Activated CD8-positive, alpha-beta memory T cell treated with anti-CD3 and anti-CD28 coated beads, Interleukin-2, amount 10 ng/mL, durations not matched to agents 7 days and 5 days (primary cell): ENCODE data around the gene OSMR. TPM values are rescaled to one million over a fixed set of nuclear protein-coding genes. Genes with fewer than 3 reads are reported as not detected.
A peak's percentile ranks its signal among the peaks of the same experiment; 100 is the strongest.
"Not testable (repeated sequence)": the region's sequence is repeated elsewhere in the genome, so short reads cannot be mapped to it uniquely, and the experiment has no call there.

Experiments
- ATAC-seq: fragments of 150-1000 bp; cut with Tn5 transposase; one replicate; pipeline ENCODE4 v1.10.0; 2021; ENCODE audit warnings: moderate library complexity
- CTCF ChIA-PET: fragments of 350-600 bp; sonication (Branson Sonifier 250); formaldehyde crosslinking; loops from one replicate; lab custom pipeline; 2021; ENCODE audit warnings: antibody characterized with exemption; lab: Charles Lee
- DNase-seq: peaks from one replicate; pipeline ENCODE4 v3.0.0-alpha.2; 2020
- H3K27ac Mint-ChIP-seq: one replicate; pipeline ENCODE4 v1.8.0; 2021; ENCODE audit warnings: mild to moderate bottlenecking, mixed read lengths
- H3K27me3 Mint-ChIP-seq: one replicate; pipeline ENCODE4 v1.8.0; 2021; ENCODE audit warnings: mixed read lengths
- H3K36me3 Mint-ChIP-seq: one replicate; pipeline ENCODE4 v1.8.0; 2021; ENCODE audit warnings: mild to moderate bottlenecking, mixed read lengths
- H3K4me1 Mint-ChIP-seq: one replicate; pipeline ENCODE4 v1.8.0; 2021; ENCODE audit warnings: mixed read lengths
- H3K4me3 Mint-ChIP-seq: one replicate; pipeline ENCODE4 v1.8.0; 2021; ENCODE audit warnings: mild to moderate bottlenecking, moderate library complexity, mixed read lengths
- H3K9me3 Mint-ChIP-seq: one replicate; pipeline ENCODE4 v1.8.0; 2022; ENCODE audit warnings: low read depth, mixed read lengths
- total RNA-seq, 2 experiments: library from RNA; stranded (reverse); gene quantifications; one replicate each; pipeline ENCODE4 v1.2.3, GENCODE V29; 2021

The OSMR gene
- total RNA-seq, 2 experiments from 2014 or later = not detected

- Mint-ChIP-seq H3K27me3 (peaks cover 69% of the 10 kb centered on the region), H3K27ac (no peak overlapping the region), H3K4me3 (no peak overlapping the region), H3K36me3 (peaks cover 1% of the 10 kb centered on the region), H3K4me1 (peaks cover 8% of the 10 kb centered on the region), H3K9me3 (no peaks in the 10 kb centered on the region)
- DNase-seq (no peak), ATAC-seq (no peak)
- CTCF ChIA-PET = no interaction called here
Measured at GRCh38 chr5:38843665-38844064, 2.1 kb upstream of the OSMR start.

GRCh38 chr5:38846379-38847011 is 683 bp downstream of the OSMR start:
- peaks cover 8% of the 10 kb centered on the region for H3K4me1 Mint-ChIP-seq

GRCh38 chr5:38847559-38848347 is 1.9 kb downstream of the OSMR start:
- no peak overlapping the region for H3K27ac Mint-ChIP-seq
- no peak overlapping the region for H3K4me3 Mint-ChIP-seq
- H3K27me3 Mint-ChIP-seq = peaks cover 66% of the 10 kb centered on the region
- peaks cover 2% of the 10 kb centered on the region for H3K9me3 Mint-ChIP-seq
- no peak for ATAC-seq
- peaks cover 1% of the 10 kb centered on the region for H3K36me3 Mint-ChIP-seq
- CTCF ChIA-PET = interaction anchor here (1.3 kb wide), 1 partner anchor 233 kb away, joined by 3 read pairs; no protein-coding TSS in a partner anchor
- H3K4me1 Mint-ChIP-seq = peaks cover 8% of the 10 kb centered on the region
- DNase-seq = no peak

More at GRCh38 chr5:38846379-38847011, 683 bp downstream of the OSMR start:
- peak overlapping the region; percentile 25 for H3K4me3 Mint-ChIP-seq
- H3K36me3 Mint-ChIP-seq = peaks cover 1% of the 10 kb centered on the region
- CTCF ChIA-PET = interaction anchor here (0.7 to 1.1 kb wide), 2 partner anchors 9 to 20 kb away, joined by 3 to 4 read pairs; no protein-coding TSS in a partner anchor
- DNase-seq (no peak), ATAC-seq (no peak)
- peaks cover 66% of the 10 kb centered on the region for H3K27me3 Mint-ChIP-seq
- no peaks in the 10 kb centered on the region for H3K9me3 Mint-ChIP-seq
- no peak overlapping the region for H3K27ac Mint-ChIP-seq

- no peak for ATAC-seq
- no peak for DNase-seq
- H3K27me3 Mint-ChIP-seq = peaks cover 65% of the 10 kb centered on the region
- peaks cover 1% of the 10 kb centered on the region for H3K36me3 Mint-ChIP-seq
- H3K27ac Mint-ChIP-seq = no peak overlapping the region
- no peak overlapping the region for H3K4me3 Mint-ChIP-seq
- peaks cover 8% of the 10 kb centered on the region for H3K4me1 Mint-ChIP-seq
- CTCF ChIA-PET = no interaction called here
- peaks cover 2% of the 10 kb centered on the region for H3K9me3 Mint-ChIP-seq
Measured at GRCh38 chr5:38848637-38849036, 2.8 kb downstream of the OSMR start.

- H3K9me3 Mint-ChIP-seq, H3K27ac Mint-ChIP-seq, CTCF ChIA-PET, DNase-seq, H3K4me3 Mint-ChIP-seq, ATAC-seq, H3K36me3 Mint-ChIP-seq, H3K4me1 Mint-ChIP-seq: not testable (repeated sequence)
- H3K27me3 Mint-ChIP-seq = peaks cover 41% of the 10 kb centered on the region
Measured at GRCh38 chr5:38851640-38852039, 5.8 kb downstream of the OSMR start.

- CTCF ChIA-PET = no interaction called here
- Mint-ChIP-seq H3K9me3 (peaks cover 2% of the 10 kb centered on the region), H3K27ac (no peak overlapping the region), H3K4me3 (no peak overlapping the region), H3K4me1 (no peaks in the 10 kb centered on the region), H3K36me3 (no peaks in the 10 kb centered on the region), H3K27me3 (peaks cover 26% of the 10 kb centered on the region)
- ATAC-seq (no peak), DNase-seq (no peak)
Measured at GRCh38 chr5:38853753-38854470, 8.1 kb downstream of the OSMR start.

GRCh38 chr5:38854907-38855306 is 9.1 kb downstream of the OSMR start:
- ATAC-seq = no peak
- H3K27me3 Mint-ChIP-seq = peaks cover 27% of the 10 kb centered on the region

GRCh38 chr5:38856660-38857059 is 10.8 kb downstream of the OSMR start:
- H3K9me3 Mint-ChIP-seq = peaks cover 2% of the 10 kb centered on the region

More at GRCh38 chr5:38854907-38855306, 9.1 kb downstream of the OSMR start:
- H3K36me3 Mint-ChIP-seq = no peaks in the 10 kb centered on the region
- H3K4me1 Mint-ChIP-seq = no peaks in the 10 kb centered on the region
- H3K9me3 Mint-ChIP-seq = peaks cover 2% of the 10 kb centered on the region
- H3K4me3 Mint-ChIP-seq = no peak overlapping the region
- CTCF ChIA-PET = no interaction called here
- DNase-seq = no peak
- H3K27ac Mint-ChIP-seq = no peak overlapping the region

GRCh38 chr5:38858839-38859238 is 13.0 kb downstream of the OSMR start:
- Mint-ChIP-seq H3K4me1 (no peaks in the 10 kb centered on the region), H3K4me3 (no peak overlapping the region), H3K36me3 (peaks cover 1% of the 10 kb centered on the region), H3K27ac (no peak overlapping the region), H3K27me3 (peaks cover 9% of the 10 kb centered on the region), H3K9me3 (peaks cover 4% of the 10 kb centered on the region)
- no peak for DNase-seq
- CTCF ChIA-PET = no interaction called here
- ATAC-seq = no peak

More at GRCh38 chr5:38856660-38857059, 10.8 kb downstream of the OSMR start:
- no peaks in the 10 kb centered on the region for H3K4me1 Mint-ChIP-seq
- ATAC-seq (no peak), DNase-seq (no peak)
- peaks cover 17% of the 10 kb centered on the region for H3K27me3 Mint-ChIP-seq
- no peak overlapping the region for H3K4me3 Mint-ChIP-seq
- H3K36me3 Mint-ChIP-seq = no peaks in the 10 kb centered on the region
- no peak overlapping the region for H3K27ac Mint-ChIP-seq
- CTCF ChIA-PET = no interaction called here

- DNase-seq, H3K27ac Mint-ChIP-seq, ATAC-seq, H3K36me3 Mint-ChIP-seq, H3K27me3 Mint-ChIP-seq, CTCF ChIA-PET, H3K4me3 Mint-ChIP-seq, H3K4me1 Mint-ChIP-seq: not testable (repeated sequence)
- H3K9me3 Mint-ChIP-seq = peaks cover 10% of the 10 kb centered on the region
Measured at GRCh38 chr5:38861986-38862770, 16.4 kb downstream of the OSMR start.

- Mint-ChIP-seq H3K4me1 (no peaks in the 10 kb centered on the region), H3K9me3 (peaks cover 10% of the 10 kb centered on the region), H3K27me3 (peaks cover 22% of the 10 kb centered on the region), H3K27ac (no peak overlapping the region), H3K36me3 (peaks cover 1% of the 10 kb centered on the region), H3K4me3 (no peak overlapping the region)
- DNase-seq = no peak
- ATAC-seq = no peak
- CTCF ChIA-PET = no interaction called here
Measured at GRCh38 chr5:38866362-38867031, 20.7 kb downstream of the OSMR start.

- no peak overlapping the region for H3K27ac Mint-ChIP-seq
- no peak for DNase-seq
- no peak overlapping the region for H3K4me3 Mint-ChIP-seq
- H3K27me3 Mint-ChIP-seq = peaks cover 25% of the 10 kb centered on the region
- no peak for ATAC-seq
- H3K4me1 Mint-ChIP-seq = no peaks in the 10 kb centered on the region
- H3K9me3 Mint-ChIP-seq = peaks cover 10% of the 10 kb centered on the region
- CTCF ChIA-PET = no interaction called here
- peaks cover 1% of the 10 kb centered on the region for H3K36me3 Mint-ChIP-seq
Measured at GRCh38 chr5:38867032-38867398, 21.2 kb downstream of the OSMR start.
